NCI-H524 (cell line): ENCODE results near the gene TACR2.

ENCODE experiments used
- DNase-seq, 2 experiments: peaks; one replicate each; lab custom pipeline; 2025; lab: John Stamatoyannopoulos, UW

The TACR2 gene

GRCh38 chr10:69419096-69419743 is 2.5 kb upstream of the TACR2 start:
- DNase-seq, result no peak

- DNase-seq, result no peak
Observed at GRCh38 chr10:69418052-69418752, 1.5 kb upstream of the TACR2 start.

GRCh38 chr10:69417542-69417941 is 824 bp upstream of the TACR2 start:
- no peak for DNase-seq

- DNase-seq, result no peak
Observed at GRCh38 chr10:69415951-69416350, 767 bp downstream of the TACR2 start.

GRCh38 chr10:69415049-69415448 is 1.7 kb downstream of the TACR2 start:
- no peak for DNase-seq

- no peak for DNase-seq
Observed at GRCh38 chr10:69414036-69415018, 2.4 kb downstream of the TACR2 start.

GRCh38 chr10:69413221-69413865 is 3.4 kb downstream of the TACR2 start:
- peak; percentile 44 to 71 for DNase-seq

GRCh38 chr10:69412232-69412790 is 4.4 kb downstream of the TACR2 start:
- DNase-seq, result no peak

GRCh38 chr10:69411476-69411875 is 5.2 kb downstream of the TACR2 start:
- no peak for DNase-seq

GRCh38 chr10:69410487-69410886 is 6.2 kb downstream of the TACR2 start:
- no peak for DNase-seq

GRCh38 chr10:69409968-69410367 is 6.8 kb downstream of the TACR2 start:
- no peak for DNase-seq

GRCh38 chr10:69409176-69409495 is 7.6 kb downstream of the TACR2 start:
- DNase-seq, result no peak

- peak; percentile 60 to 72 for DNase-seq
Observed at GRCh38 chr10:69408318-69409175, 8.2 kb downstream of the TACR2 start.

GRCh38 chr10:69407621-69408301 is 9.0 kb downstream of the TACR2 start:
- DNase-seq, result peak; percentile 3 to 39

GRCh38 chr10:69406816-69407580 is 9.7 kb downstream of the TACR2 start:
- DNase-seq, result no peak

GRCh38 chr10:69406302-69406811 is 10.4 kb downstream of the TACR2 start:
- no peak for DNase-seq

- DNase-seq, result no peak
Observed at GRCh38 chr10:69405221-69405620, 11.5 kb downstream of the TACR2 start.

GRCh38 chr10:69404786-69405185 is 11.9 kb downstream of the TACR2 start:
- no peak for DNase-seq

- no peak for DNase-seq
Observed at GRCh38 chr10:69403519-69403918, 13.2 kb downstream of the TACR2 start.
